Endothelial cell of umbilical vein (primary cell): Measurements from ENCODE around the gene BSND. TPM values are rescaled to one million over a fixed set of nuclear protein-coding genes. Genes with fewer than 3 reads are reported as not detected.

ENCODE experiments used
- BruUV-seq: library from RNA; stranded (reverse); fragments of 400-500 nt; replicated peaks from 2 replicates; lab custom pipeline; 2021; lab: Mats Ljungman, UMichigan
- CTCF ChIA-PET: fragments of 300-600, 350-600 bp; sonication (Branson Sonifier 250); formaldehyde crosslinking; loops from one replicate; lab custom pipeline; 2021; ENCODE audit warnings: antibody characterized with exemption, inconsistent platforms; lab: Charles Lee
- POLR2A ChIA-PET: fragments of 300-600, 350-600 bp; sonication (Branson Sonifier 250); formaldehyde crosslinking; loops from one replicate; lab custom pipeline; 2021; ENCODE audit warnings: antibody characterized with exemption, inconsistent platforms; lab: Charles Lee
- DNase-seq: peaks from one replicate; pipeline ENCODE4 v3.0.0-alpha.2; 2011; ENCODE audit warnings: low read depth, low spot score
- FAIRE-seq: peaks from 2 replicates; lab custom pipeline; 2011; peaks lifted over from hg19 to GRCh38; lab: Jason Lieb, UNC
- H2AFZ ChIP-seq: 2 replicates; pipeline ENCODE4 v1.6.0; 2012; ENCODE audit warnings: low read depth, low read length, control low read depth, inconsistent platforms
- H3K27ac ChIP-seq: 2 replicates; pipeline ENCODE4 v1.5.1; 2011; ENCODE audit warnings: low read depth, mild to moderate bottlenecking, control low read depth, low read length, moderate library complexity; ENCODE audit not compliant: insufficient read depth
- H3K27me3 ChIP-seq, 2 experiments: 2 replicates each; pipeline versions ENCODE4 v1.6.0 to v1.6.1; 2011; ENCODE audit warnings: low read length in 2 of 2, mixed read lengths in 1 of 2; ENCODE audit not compliant: control insufficient read depth in 2 of 2, insufficient read depth in 2 of 2
- H3K36me3 ChIP-seq, 2 experiments: 2 replicates in 1 of 2; 3 replicates in 1 of 2; pipeline ENCODE4 v1.5.1; 2011; ENCODE audit warnings: low read length in 2 of 2, mild to moderate bottlenecking in 1 of 2, moderate library complexity in 1 of 2; ENCODE audit not compliant: control insufficient read depth in 2 of 2, insufficient read depth in 2 of 2; ENCODE audit errors: extremely low read depth in 1 of 2
- H3K4me1 ChIP-seq: 3 replicates; pipeline ENCODE4 v1.5.1; 2011; ENCODE audit warnings: mild to moderate bottlenecking, low read length; ENCODE audit not compliant: control insufficient read depth, insufficient read depth; ENCODE audit errors: extremely low read depth
- H3K4me2 ChIP-seq: 2 replicates; pipeline ENCODE4 v1.6.1; 2011; ENCODE audit warnings: low read length, control low read depth, mixed read lengths; ENCODE audit not compliant: insufficient read depth
- H3K4me3 ChIP-seq, 3 experiments: fragments of 200-600 bp in 1 of 3; sonication (generic), shearing (Covaris generic) in 1 of 3; replicated peaks in 1 of 3; 2 replicates each; pipeline ENCODE4 v1.5.1; 2011 to 2016; ENCODE audit warnings: control low read depth in 3 of 3, low read length in 3 of 3, mild to moderate bottlenecking in 2 of 3, inconsistent platforms in 1 of 3, low read depth in 1 of 3, moderate library complexity in 1 of 3; ENCODE audit not compliant: insufficient read depth in 1 of 3
- H3K79me2 ChIP-seq: 2 replicates; pipeline ENCODE4 v1.6.0; 2012; ENCODE audit warnings: low read length, inconsistent platforms; ENCODE audit not compliant: control insufficient read depth, insufficient read depth
- H3K9ac ChIP-seq: replicated peaks from 2 replicates; pipeline ENCODE3; 2011; ENCODE audit warnings: low read length, control low read depth; ENCODE audit not compliant: insufficient read depth; ENCODE audit errors: extremely low read depth
- H3K9me1 ChIP-seq: replicated peaks from 3 replicates; pipeline ENCODE4 v1.6.0; 2011; ENCODE audit warnings: mild to moderate bottlenecking, low read length; ENCODE audit not compliant: control insufficient read depth, insufficient read depth; ENCODE audit errors: extremely low read depth
- H3K9me3 ChIP-seq: replicated peaks from 2 replicates; pipeline ENCODE4 v1.5.1; 2012; ENCODE audit warnings: low read length, inconsistent platforms; ENCODE audit not compliant: control insufficient read depth, insufficient read depth
- H4K20me1 ChIP-seq: replicated peaks from 2 replicates; pipeline ENCODE3; 2011; ENCODE audit warnings: mild to moderate bottlenecking, low read length; ENCODE audit not compliant: control insufficient read depth, insufficient read depth; ENCODE audit errors: extremely low read depth
- CTCF ChIP-seq, 2 donors: IDR thresholded peaks; 1 replicate in 1 of 2; 2 replicates in 1 of 2; pipeline ENCODE4 v1.5.1; 2011; ENCODE audit warnings: low read length in 2 of 2, mild to moderate bottlenecking in 2 of 2, moderate library complexity in 2 of 2, control low read depth in 1 of 2, inconsistent platforms in 1 of 2, low read depth in 1 of 2; ENCODE audit not compliant: insufficient read depth in 1 of 2; ENCODE audit errors: extremely low read depth in 1 of 2
- EZH2 ChIP-seq: IDR thresholded peaks from 2 replicates; pipeline ENCODE4 v1.6.1; 2012; ENCODE audit warnings: borderline replicate concordance, low read depth, mild to moderate bottlenecking, moderate library complexity, low read length, inconsistent platforms; ENCODE audit not compliant: severe bottlenecking
- FOS ChIP-seq: IDR thresholded peaks from 2 replicates; pipeline ENCODE4 v1.6.1; 2011; ENCODE audit warnings: mild to moderate bottlenecking, low read length, moderate library complexity, borderline replicate concordance; ENCODE audit not compliant: insufficient read depth
- GATA2 ChIP-seq: IDR thresholded peaks from 2 replicates; pipeline ENCODE4 v1.7.0; 2011; ENCODE audit warnings: low read depth, mild to moderate bottlenecking, moderate library complexity, mixed read lengths, low read length; ENCODE audit not compliant: insufficient read length, insufficient read depth
- JUN ChIP-seq: IDR thresholded peaks from 2 replicates; pipeline ENCODE4 v1.6.1; 2011; ENCODE audit warnings: borderline replicate concordance, low read depth; ENCODE audit not compliant: insufficient read length, insufficient read depth
- MYC ChIP-seq: IDR thresholded peaks from one replicate; pipeline ENCODE4 v1.6.1; 2011; ENCODE audit warnings: mild to moderate bottlenecking, low read depth, low read length
- POLR2A ChIP-seq: IDR thresholded peaks from 2 replicates; pipeline ENCODE4 v1.6.1; 2012; ENCODE audit warnings: low read depth, mild to moderate bottlenecking, control low read depth, low read length
- POLR2AphosphoS5 ChIP-seq: IDR thresholded peaks from 2 replicates; pipeline ENCODE4 v1.6.1; 2012; ENCODE audit warnings: low read depth, mild to moderate bottlenecking, control low read depth, low read length, moderate library complexity; ENCODE audit not compliant: insufficient read depth
- dilution Hi-C: fragments of 300-500 bp; cut with MboI; formaldehyde crosslinking; loops from one replicate; pipeline ENCODE4 v1.15.0; 2019; ENCODE audit warnings: low sequenced_read_pairs; ENCODE audit not compliant: extremely low pct_ligation_motif_present
- intact Hi-C: fragments of 100-400 bp; cut with micrococcal nuclease; formaldehyde crosslinking; loops from one replicate; pipeline ENCODE4 v1.10.0; 2022
- polyA plus RNA-seq, 4 experiments: library from polyadenylated mRNA; depleted of rRNA in 3 of 4; stranded (reverse) in 3 of 4; unstranded in 1 of 4; fragments of >200 nt; gene quantifications; 2 replicates each; pipeline versions ENCODE4 v1.2.1 to v1.2.3, GENCODE V29; 2011 to 2012; ENCODE audit warnings: missing spikeins in 1 of 4
- total RNA-seq: library from RNA; stranded (reverse); gene quantifications from 2 replicates; pipeline ENCODE4 v1.2.3, GENCODE V29; 2021
- TF ChIP-seq, protein P1 (sequence below): IDR thresholded peaks from 2 replicates; pipeline ENCODE4 v1.6.1; 2011; ENCODE audit not compliant: insufficient read depth, insufficient read length

Gene BSND
- total and polyA plus RNA-seq, 2 donors (not counting 3 experiments of a cell fraction or from before 2014, with no cell fraction given) = not detected

- no peaks in the 10 kb centered on the region for H4K20me1 ChIP-seq
- H3K9me1 ChIP-seq = no peaks in the 10 kb centered on the region
- no peaks in the 10 kb centered on the region for H3K79me2 ChIP-seq
- FAIRE-seq (no peak), DNase-seq (no peak)
- CTCF ChIA-PET = interaction anchor here (0.8 to 25.0 kb wide), 6 partner anchors 8 to 44 kb away, joined by 3 to 918 read pairs (median 4); no protein-coding TSS in a partner anchor
- no peaks in the 10 kb centered on the region for H3K4me1 ChIP-seq
- POLR2A ChIA-PET = no interaction called here
- BruUV-seq = no TSS peak
- H3K36me3 ChIP-seq = no peaks in the 10 kb centered on the region
- dilution Hi-C loops (no loop called here), intact Hi-C loops (no loop called here)
- no peak overlapping the region for H3K27ac ChIP-seq
- H3K4me3 ChIP-seq = no peak overlapping the region
- peaks cover 22 to 26% of the 10 kb centered on the region in 2 experiments for H3K27me3 ChIP-seq
- TF ChIP-seq GATA2 (no peak), POLR2AphosphoS5 (no peak), POLR2A (no peak)
- H3K9me3 ChIP-seq = no peaks in the 10 kb centered on the region
- no peak overlapping the region for H2AFZ ChIP-seq
- H3K9ac ChIP-seq = no peak overlapping the region
- H3K4me2 ChIP-seq = no peak overlapping the region
Observed at GRCh38 chr1:54978528-54979326, 20.0 kb upstream of the BSND start.

DNA sequence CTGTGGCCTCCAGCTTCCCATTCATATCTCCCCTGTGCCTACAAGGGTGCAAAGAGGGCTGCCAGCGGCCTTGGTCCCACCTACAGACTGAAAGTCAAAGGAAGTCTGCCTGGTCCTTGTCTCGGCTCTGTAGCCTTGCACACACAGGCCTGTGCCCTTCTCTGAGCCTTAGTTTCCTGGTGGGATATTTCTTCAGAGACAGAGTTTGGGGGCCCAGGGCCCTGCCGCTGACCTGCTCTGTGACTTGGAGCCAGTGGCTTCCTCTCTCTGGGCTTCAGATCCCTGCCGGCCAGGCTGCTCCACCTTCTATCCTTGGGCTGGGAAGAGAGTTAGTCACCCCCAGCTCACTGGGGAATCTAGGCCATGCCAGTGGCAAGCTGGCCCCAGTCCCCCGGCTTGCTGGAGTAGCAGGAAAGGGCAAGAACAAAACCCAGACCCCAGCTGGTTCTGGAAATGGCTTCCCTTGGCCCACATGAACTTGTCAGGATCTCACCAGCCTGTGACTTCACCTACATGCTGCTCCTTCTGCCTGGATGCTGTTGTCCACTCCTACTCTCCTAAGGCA is 19.3 kb upstream of the BSND start:
- TF ChIP-seq FOS (no peak), MYC (no peak), GATA2 (no peak), EZH2 (no peak), POLR2A (no peak), CTCF (IDR thresholded peaks at IDR 0.05; ENCODE audit: extremely low read depth in 1 of 2, insufficient read depth in 1 of 2, low read depth in 1 of 2, low read length in 2 of 2) (no peak), POLR2AphosphoS5 (no peak), JUN (no peak)
- TF ChIP-seq, protein P1, sequence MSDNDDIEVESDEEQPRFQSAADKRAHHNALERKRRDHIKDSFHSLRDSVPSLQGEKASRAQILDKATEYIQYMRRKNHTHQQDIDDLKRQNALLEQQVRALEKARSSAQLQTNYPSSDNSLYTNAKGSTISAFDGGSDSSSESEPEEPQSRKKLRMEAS = no peak
- Histone ChIP-seq H3K27ac (no peak overlapping the region), H3K9me3 (no peaks in the 10 kb centered on the region), H3K27me3 (peaks cover 20 to 29% of the 10 kb centered on the region in 2 experiments), H4K20me1 (no peaks in the 10 kb centered on the region), H3K36me3 (no peaks in the 10 kb centered on the region), H3K4me2 (no peak overlapping the region), H3K4me3 (no peak overlapping the region), H3K79me2 (no peaks in the 10 kb centered on the region), H2AFZ (no peak overlapping the region), H3K4me1 (no peaks in the 10 kb centered on the region), H3K9me1 (no peaks in the 10 kb centered on the region), H3K9ac (no peak overlapping the region)
- intact Hi-C loops (no loop called here), dilution Hi-C loops (no loop called here)
- DNase-seq (no peak), FAIRE-seq (no peak)
- ChIA-PET POLR2A (no interaction called here), CTCF (interaction anchor here (0.8 to 25.0 kb wide), 4 partner anchors 14 to 43 kb away, joined by 3 to 918 read pairs (median 6); no protein-coding TSS in a partner anchor)
- no TSS peak for BruUV-seq
